ENCODE data around the gene TREH. TPM values are rescaled to one million over a fixed set of nuclear protein-coding genes. Genes with fewer than 3 reads are reported as not detected.

TREH gene
- total and polyA plus RNA-seq, 2 experiments from 2014 or later = 0.36 TPM; not detected in 1

DNA sequence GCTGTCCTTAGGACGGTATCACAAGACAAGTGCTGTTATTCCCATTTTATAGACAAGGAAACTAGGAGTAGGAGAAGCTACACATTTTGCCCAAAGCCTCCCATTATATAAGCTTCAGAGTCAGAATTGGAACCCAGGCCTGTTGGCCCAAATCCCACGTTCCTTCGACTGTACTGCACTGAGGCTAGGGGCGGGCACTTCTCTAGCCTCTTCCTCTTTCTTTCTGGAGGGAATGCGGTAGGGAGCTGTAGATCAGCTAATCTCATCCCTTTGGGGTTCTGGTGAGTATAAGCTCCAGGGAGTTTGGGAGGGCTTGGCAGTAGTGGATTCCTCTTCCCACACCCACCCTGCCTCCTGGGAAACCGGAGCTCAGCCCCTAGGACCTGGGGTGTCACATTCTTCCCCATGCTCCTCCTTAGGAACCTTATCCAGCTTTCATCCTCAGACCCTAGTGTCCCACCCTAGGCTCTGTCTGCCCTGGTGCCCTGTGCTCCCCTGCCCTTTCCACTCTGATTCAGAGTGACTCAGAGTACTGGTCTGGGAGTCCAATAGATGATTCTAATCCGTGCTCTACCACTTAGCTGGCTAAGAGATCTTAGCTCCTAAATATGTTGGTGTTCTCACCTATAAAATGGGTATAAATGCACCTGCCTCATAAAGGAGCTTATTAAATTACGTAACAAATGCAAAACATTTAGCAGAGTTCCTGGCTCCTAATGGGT is 42.7 kb downstream of the TREH start:
- peaks cover 7% of the 10 kb centered on the region for H4K20me1 ChIP-seq (replicated peaks; ENCODE audit: insufficient read depth)
- H3K9me3 Mint-ChIP-seq = no peaks in the 10 kb centered on the region
- H2AFZ ChIP-seq = no peak overlapping the region
- peak overlapping the region; percentile 79; the same call in 1 of the 3 replicates for H3K4me3 Mint-ChIP-seq
- peaks cover 34% of the 10 kb centered on the region for H3K36me3 Mint-ChIP-seq (ENCODE audit: low read depth)
- no peak overlapping the region for H3K27ac Mint-ChIP-seq
- H3K79me2 ChIP-seq (replicated peaks; ENCODE audit: insufficient read depth) = 0 out of 2 replicates have a peak, but pooled peaks cover 3% of the 10 kb centered on the region
- peaks cover 8% of the 10 kb centered on the region; the same call in 1 of the 2 replicates for H3K36me3 ChIP-seq (ENCODE audit: insufficient read depth)
- H3F3A ChIP-seq (replicated peaks; ENCODE audit: low read depth) = peaks cover 21% of the 10 kb centered on the region
- DNase-seq (ENCODE audit: low spot score) = no peak
- TF ChIP-seq NANOG (IDR thresholded peaks at IDR 0.05; ENCODE audit: borderline replicate concordance) = no peak
- TF ChIP-seq, protein P1, sequence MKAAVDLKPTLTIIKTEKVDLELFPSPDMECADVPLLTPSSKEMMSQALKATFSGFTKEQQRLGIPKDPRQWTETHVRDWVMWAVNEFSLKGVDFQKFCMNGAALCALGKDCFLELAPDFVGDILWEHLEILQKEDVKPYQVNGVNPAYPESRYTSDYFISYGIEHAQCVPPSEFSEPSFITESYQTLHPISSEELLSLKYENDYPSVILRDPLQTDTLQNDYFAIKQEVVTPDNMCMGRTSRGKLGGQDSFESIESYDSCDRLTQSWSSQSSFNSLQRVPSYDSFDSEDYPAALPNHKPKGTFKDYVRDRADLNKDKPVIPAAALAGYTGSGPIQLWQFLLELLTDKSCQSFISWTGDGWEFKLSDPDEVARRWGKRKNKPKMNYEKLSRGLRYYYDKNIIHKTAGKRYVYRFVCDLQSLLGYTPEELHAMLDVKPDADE (IDR thresholded peaks at IDR 0.05) = no peak
- TF ChIP-seq CREB1 (CRISPR knock-in tag; IDR thresholded peaks at IDR 0.05; ENCODE audit: low read depth) = no peak
- TF ChIP-seq, protein P2, sequence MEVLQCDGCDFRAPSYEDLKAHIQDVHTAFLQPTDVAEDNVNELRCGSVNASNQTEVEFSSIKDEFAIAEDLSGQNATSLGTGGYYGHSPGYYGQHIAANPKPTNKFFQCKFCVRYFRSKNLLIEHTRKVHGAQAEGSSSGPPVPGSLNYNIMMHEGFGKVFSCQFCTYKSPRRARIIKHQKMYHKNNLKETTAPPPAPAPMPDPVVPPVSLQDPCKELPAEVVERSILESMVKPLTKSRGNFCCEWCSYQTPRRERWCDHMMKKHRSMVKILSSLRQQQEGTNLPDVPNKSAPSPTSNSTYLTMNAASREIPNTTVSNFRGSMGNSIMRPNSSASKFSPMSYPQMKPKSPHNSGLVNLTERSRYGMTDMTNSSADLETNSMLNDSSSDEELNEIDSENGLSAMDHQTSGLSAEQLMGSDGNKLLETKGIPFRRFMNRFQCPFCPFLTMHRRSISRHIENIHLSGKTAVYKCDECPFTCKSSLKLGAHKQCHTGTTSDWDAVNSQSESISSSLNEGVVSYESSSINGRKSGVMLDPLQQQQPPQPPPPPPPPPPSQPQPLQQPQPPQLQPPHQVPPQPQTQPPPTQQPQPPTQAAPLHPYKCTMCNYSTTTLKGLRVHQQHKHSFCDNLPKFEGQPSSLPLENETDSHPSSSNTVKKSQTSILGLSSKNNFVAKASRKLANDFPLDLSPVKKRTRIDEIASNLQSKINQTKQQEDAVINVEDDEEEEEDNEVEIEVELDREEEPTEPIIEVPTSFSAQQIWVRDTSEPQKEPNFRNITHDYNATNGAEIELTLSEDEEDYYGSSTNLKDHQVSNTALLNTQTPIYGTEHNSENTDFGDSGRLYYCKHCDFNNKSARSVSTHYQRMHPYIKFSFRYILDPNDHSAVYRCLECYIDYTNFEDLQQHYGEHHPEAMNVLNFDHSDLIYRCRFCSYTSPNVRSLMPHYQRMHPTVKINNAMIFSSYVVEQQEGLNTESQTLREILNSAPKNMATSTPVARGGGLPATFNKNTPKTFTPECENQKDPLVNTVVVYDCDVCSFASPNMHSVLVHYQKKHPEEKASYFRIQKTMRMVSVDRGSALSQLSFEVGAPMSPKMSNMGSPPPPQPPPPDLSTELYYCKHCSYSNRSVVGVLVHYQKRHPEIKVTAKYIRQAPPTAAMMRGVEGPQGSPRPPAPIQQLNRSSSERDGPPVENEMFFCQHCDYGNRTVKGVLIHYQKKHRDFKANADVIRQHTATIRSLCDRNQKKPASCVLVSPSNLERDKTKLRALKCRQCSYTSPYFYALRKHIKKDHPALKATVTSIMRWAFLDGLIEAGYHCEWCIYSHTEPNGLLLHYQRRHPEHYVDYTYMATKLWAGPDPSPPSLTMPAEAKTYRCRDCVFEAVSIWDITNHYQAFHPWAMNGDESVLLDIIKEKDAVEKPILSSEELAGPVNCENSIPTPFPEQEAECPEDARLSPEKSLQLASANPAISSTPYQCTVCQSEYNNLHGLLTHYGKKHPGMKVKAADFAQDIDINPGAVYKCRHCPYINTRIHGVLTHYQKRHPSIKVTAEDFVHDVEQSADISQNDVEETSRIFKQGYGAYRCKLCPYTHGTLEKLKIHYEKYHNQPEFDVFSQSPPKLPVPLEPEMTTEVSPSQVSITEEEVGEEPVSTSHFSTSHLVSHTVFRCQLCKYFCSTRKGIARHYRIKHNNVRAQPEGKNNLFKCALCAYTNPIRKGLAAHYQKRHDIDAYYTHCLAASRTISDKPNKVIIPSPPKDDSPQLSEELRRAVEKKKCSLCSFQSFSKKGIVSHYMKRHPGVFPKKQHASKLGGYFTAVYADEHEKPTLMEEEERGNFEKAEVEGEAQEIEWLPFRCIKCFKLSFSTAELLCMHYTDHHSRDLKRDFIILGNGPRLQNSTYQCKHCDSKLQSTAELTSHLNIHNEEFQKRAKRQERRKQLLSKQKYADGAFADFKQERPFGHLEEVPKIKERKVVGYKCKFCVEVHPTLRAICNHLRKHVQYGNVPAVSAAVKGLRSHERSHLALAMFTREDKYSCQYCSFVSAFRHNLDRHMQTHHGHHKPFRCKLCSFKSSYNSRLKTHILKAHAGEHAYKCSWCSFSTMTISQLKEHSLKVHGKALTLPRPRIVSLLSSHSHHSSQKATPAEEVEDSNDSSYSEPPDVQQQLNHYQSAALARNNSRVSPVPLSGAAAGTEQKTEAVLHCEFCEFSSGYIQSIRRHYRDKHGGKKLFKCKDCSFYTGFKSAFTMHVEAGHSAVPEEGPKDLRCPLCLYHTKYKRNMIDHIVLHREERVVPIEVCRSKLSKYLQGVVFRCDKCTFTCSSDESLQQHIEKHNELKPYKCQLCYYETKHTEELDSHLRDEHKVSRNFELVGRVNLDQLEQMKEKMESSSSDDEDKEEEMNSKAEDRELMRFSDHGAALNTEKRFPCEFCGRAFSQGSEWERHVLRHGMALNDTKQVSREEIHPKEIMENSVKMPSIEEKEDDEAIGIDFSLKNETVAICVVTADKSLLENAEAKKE (CRISPR knock-in tag; IDR thresholded peaks at IDR 0.05) = no peak
- TF ChIP-seq STAT1 (IDR thresholded peaks at IDR 0.05; ENCODE audit: unreplicated experiment) = no peak
- peaks cover 25% of the 10 kb centered on the region for H3K27me3 Mint-ChIP-seq (ENCODE audit: insufficient read depth, low read depth, poor library complexity)
- H3K27ac ChIP-seq (ENCODE audit: low read depth) = no peak overlapping the region
- H3K9me2 ChIP-seq (ENCODE audit: insufficient read depth) = no peaks in the 10 kb centered on the region
- H3K4me3 ChIP-seq = no peak overlapping the region
- peaks cover 22% of the 10 kb centered on the region for H3K4me1 ChIP-seq (ENCODE audit: insufficient read depth)
- peaks cover 28% of the 10 kb centered on the region for H3K4me1 Mint-ChIP-seq
- H3K27me3 ChIP-seq (ENCODE audit: insufficient read depth) = no peaks in the 10 kb centered on the region
- H3K4me2 ChIP-seq = no peak overlapping the region
- no peak for ATAC-seq
